HepG2 (cell line): ENCODE measurements around the gene HES1. TPM values are rescaled to one million over a fixed set of nuclear protein-coding genes. Genes with fewer than 3 reads are reported as not detected.

ENCODE experiments used
- ATAC-seq: fragments of 200-7000 bp; cut with Tn5 transposase; 3 replicates; pipeline ENCODE4 v1.9.1; 2020; ENCODE audit warnings: mild to moderate bottlenecking, moderate library complexity
- BruUV-seq: library from RNA; stranded (reverse); fragments of 400-500 nt; replicated peaks from 2 replicates; lab custom pipeline; 2021; lab: Mats Ljungman, UMichigan
- CTCF ChIA-PET: fragments of 300-600 bp; formaldehyde crosslinking; extraction: SDS; loops from one replicate; lab custom pipeline; 2021; ENCODE audit warnings: low total read pairs, inconsistent platforms, low intra/inter-chr PET ratio; lab: Yijun Ruan, JAX
- POLR2A ChIA-PET: fragments of 350-600 bp; sonication (Branson Sonifier 250); formaldehyde crosslinking; loops from one replicate; lab custom pipeline; 2020; ENCODE audit warnings: antibody characterized with exemption, inconsistent platforms; lab: Yijun Ruan, JAX
- DNase-seq: peaks from one replicate; pipeline ENCODE4 v3.0.0-alpha.2; 2015; ENCODE audit warnings: low spot score
- FAIRE-seq: peaks from 3 replicates; lab custom pipeline; 2011; peaks lifted over from hg19 to GRCh38; lab: Jason Lieb, UNC
- H2AFZ ChIP-seq: one replicate; pipeline ENCODE4 v1.6.1; 2011; ENCODE audit warnings: low read length, inconsistent platforms
- H3K27ac ChIP-seq: fragments of 300-600 bp; 3 replicates; pipeline ENCODE4 v1.8.0; 2011; ENCODE audit warnings: mixed run types, mild to moderate bottlenecking, mixed read lengths, low read length, inconsistent platforms; ENCODE audit not compliant: insufficient read depth; ENCODE audit errors: extremely low read length
- H3K27me3 ChIP-seq, 2 experiments: fragments of 200-600 bp in 1 of 2; 2 replicates in 1 of 2; 3 replicates in 1 of 2; pipeline versions ENCODE4 v1.6.0 to v1.8.0; 2011; ENCODE audit warnings: low read length in 2 of 2, mild to moderate bottlenecking in 2 of 2, moderate library complexity in 2 of 2, inconsistent platforms in 1 of 2; ENCODE audit not compliant: insufficient read depth in 2 of 2, control insufficient read depth in 1 of 2
- H3K36me3 ChIP-seq, 2 experiments: fragments of 200-600 bp in 1 of 2; replicated peaks in 1 of 2; 2 replicates in 1 of 2; 3 replicates in 1 of 2; pipeline versions ENCODE4 v1.5.1 to v1.8.0; 2011; ENCODE audit warnings: low read length in 2 of 2, inconsistent platforms in 1 of 2; ENCODE audit not compliant: insufficient read depth in 2 of 2, control insufficient read depth in 1 of 2
- H3K4me1 ChIP-seq: 2 replicates; pipeline ENCODE4 v1.5.1; 2012; ENCODE audit warnings: low read length, inconsistent platforms; ENCODE audit not compliant: insufficient read depth
- H3K4me2 ChIP-seq: 2 replicates; pipeline ENCODE4 v1.6.0; 2011; ENCODE audit warnings: low read depth, low read length, inconsistent platforms
- H3K4me3 ChIP-seq, 3 experiments: fragments of 200-600 bp in 1 of 3; sonication (generic), shearing (Covaris generic) in 1 of 3; replicated peaks in 1 of 3; 2 replicates each; pipeline ENCODE4 v1.5.1; 2011 to 2016; ENCODE audit warnings: low read length in 3 of 3, inconsistent platforms in 2 of 3, low read depth in 2 of 3, mild to moderate bottlenecking in 2 of 3, control low read depth in 1 of 3, mixed read lengths in 1 of 3; ENCODE audit not compliant: insufficient read depth in 1 of 3
- H3K79me2 ChIP-seq: one replicate; pipeline ENCODE4 v1.6.1; 2011; ENCODE audit warnings: low read length, inconsistent platforms; ENCODE audit not compliant: insufficient read depth
- H3K9ac ChIP-seq: 2 replicates; pipeline ENCODE4 v1.6.0; 2011; ENCODE audit warnings: mild to moderate bottlenecking, low read depth, low read length, inconsistent platforms; ENCODE audit not compliant: insufficient read depth
- H3K9me3 ChIP-seq: 2 replicates; pipeline ENCODE4 v1.5.1; 2012; ENCODE audit warnings: mild to moderate bottlenecking, low read length
- H4K20me1 ChIP-seq: 2 replicates; pipeline ENCODE4 v1.6.0; 2011; ENCODE audit warnings: inconsistent platforms, mild to moderate bottlenecking, low read length, moderate library complexity; ENCODE audit not compliant: insufficient read depth
- CHCHD3 ChIP-seq: sonication (generic); formaldehyde crosslinking; IDR thresholded peaks from 2 replicates; pipeline ENCODE4 v1.8.0; 2022; ENCODE audit warnings: mild to moderate bottlenecking, missing genetic modification reagents, moderate library complexity
- EHMT2 ChIP-seq: fragments of 200-600 bp; sonication (generic); IDR thresholded peaks from 2 replicates; pipeline ENCODE4 v1.7.0; 2017; ENCODE audit warnings: antibody characterized with exemption, low read depth, low read length, borderline replicate concordance
- HMG20A ChIP-seq: IDR thresholded peaks from 2 replicates; pipeline ENCODE4 v1.6.1; 2016; ENCODE audit warnings: borderline replicate concordance
- IKZF5 ChIP-seq: IDR thresholded peaks from 2 replicates; pipeline ENCODE4 v1.6.1; 2018; ENCODE audit warnings: missing genetic modification reagents, mild to moderate bottlenecking, missing compliant biosample characterization
- PHF20 ChIP-seq: sonication (generic); formaldehyde crosslinking; IDR thresholded peaks from 2 replicates; pipeline ENCODE4 v1.5.0; 2020; ENCODE audit warnings: mild to moderate bottlenecking, missing genetic modification reagents
- PITX1 ChIP-seq: sonication (generic); formaldehyde crosslinking; IDR thresholded peaks from 2 replicates; pipeline ENCODE4 v1.5.1; 2020; ENCODE audit warnings: mild to moderate bottlenecking, missing genetic modification reagents
- SALL2 ChIP-seq: sonication (generic); formaldehyde crosslinking; IDR thresholded peaks from 2 replicates; pipeline ENCODE4 v1.8.1; 2023; ENCODE audit warnings: mild to moderate bottlenecking, missing genetic modification reagents, inconsistent platforms
- THAP7 ChIP-seq: sonication (generic); formaldehyde crosslinking; IDR thresholded peaks from 2 replicates; pipeline ENCODE4 v1.8.1; 2023; ENCODE audit warnings: mild to moderate bottlenecking, missing genetic modification reagents
- THYN1 ChIP-seq: sonication (generic); formaldehyde crosslinking; IDR thresholded peaks from 2 replicates; pipeline ENCODE4 v1.8.1; 2023; ENCODE audit warnings: low read depth, mild to moderate bottlenecking, moderate library complexity, missing genetic modification reagents, borderline replicate concordance
- TRIM22 ChIP-seq: fragments of 450-650 bp; IDR thresholded peaks from 2 replicates; pipeline ENCODE4 v1.6.1; 2017
- ZBTB14 ChIP-seq: sonication (generic); formaldehyde crosslinking; IDR thresholded peaks from 2 replicates; pipeline ENCODE4 v1.4.0; 2020; ENCODE audit warnings: missing genetic modification reagents
- ZBTB38 ChIP-seq: sonication (generic); formaldehyde crosslinking; IDR thresholded peaks from 2 replicates; pipeline ENCODE4 v1.5.1; 2020; ENCODE audit warnings: mild to moderate bottlenecking, missing genetic modification reagents
- ZMAT3 ChIP-seq: sonication (generic); formaldehyde crosslinking; conservative IDR thresholded peaks from 2 replicates; pipeline ENCODE4 v1.7.0; 2021; ENCODE audit warnings: missing genetic modification reagents
- ZNF10 ChIP-seq: sonication (generic); formaldehyde crosslinking; IDR thresholded peaks from 2 replicates; pipeline ENCODE4 v1.4.0; 2020; ENCODE audit warnings: mild to moderate bottlenecking, low read depth, missing genetic modification reagents, borderline replicate concordance
- ZNF30 ChIP-seq: sonication (generic); formaldehyde crosslinking; IDR thresholded peaks from 2 replicates; pipeline ENCODE4 v1.5.0; 2020; ENCODE audit warnings: mild to moderate bottlenecking, missing genetic modification reagents
- ZNF382 ChIP-seq: sonication (generic); formaldehyde crosslinking; IDR thresholded peaks from 2 replicates; pipeline ENCODE4 v1.5.0; 2020; ENCODE audit warnings: missing genetic modification reagents, mild to moderate bottlenecking, borderline replicate concordance
- ZNF775 ChIP-seq: sonication (generic); formaldehyde crosslinking; IDR thresholded peaks from 2 replicates; pipeline ENCODE4 v1.4.0; 2020; ENCODE audit warnings: missing genetic modification reagents, mild to moderate bottlenecking, moderate library complexity, borderline replicate concordance
- WGBS: methylation state at CpG from one replicate; pipeline ENCODE4 v1.1.6; 2017; ENCODE audit warnings: low lambda C conversion rate; 5-methylcytosine and 5-hydroxymethylcytosine counted together
- in situ Hi-C: cut with HindIII; loops from 2 replicates; pipeline ENCODE4 v1.10.0; 2017; ENCODE audit warnings: low pct_unique_long_range_greater_than_20kb; ENCODE audit not compliant: extremely low pct_ligation_motif_present
- intact Hi-C: fragments of 100-400 bp; cut with micrococcal nuclease; formaldehyde crosslinking; loops from one replicate; pipeline ENCODE4 v1.10.0; 2022; ENCODE audit not compliant: unreplicated experiment
- polyA plus RNA-seq, 8 experiments: library from polyadenylated mRNA; depleted of rRNA in 3 of 8; stranded (reverse) in 7 of 8; unstranded in 1 of 8; fragments of >200 nt; fragmentation: Illumina TruSeq in 4 of 8; extraction: Trizol in 4 of 8; gene quantifications; 2 replicates each; pipeline versions ENCODE4 v1.2.1 to v1.2.3, GENCODE V29; 2011 to 2016; ENCODE audit warnings: low read depth in 4 of 8, missing spikeins in 1 of 8, mixed read lengths in 1 of 8; ENCODE audit not compliant: insufficient read depth in 1 of 8
- total RNA-seq, 5 experiments: library from RNA; depleted of rRNA; stranded (reverse); fragments of >200 nt; fragmentation: Illumina TruSeq; extraction: Trizol; gene quantifications; 2 replicates each; pipeline ENCODE4 v1.2.3, GENCODE V29; 2016; ENCODE audit warnings: low read depth in 1 of 5
- TF ChIP-seq, protein P1 (sequence below): sonication (generic); formaldehyde crosslinking; IDR thresholded peaks from 2 replicates; pipeline ENCODE4 v1.4.0; 2020; ENCODE audit warnings: mild to moderate bottlenecking, low read depth, missing genetic modification reagents
- TF ChIP-seq, protein P2 (sequence below): sonication (generic); formaldehyde crosslinking; IDR thresholded peaks from 2 replicates; pipeline ENCODE4 v1.8.1; 2023; ENCODE audit warnings: mild to moderate bottlenecking, moderate library complexity, missing genetic modification reagents

HES1 gene
- total and polyA plus RNA-seq, 2 of the 13 experiments (the other 11 are each of a cell fraction or from before 2014, with no cell fraction given): 15.4 to 19.8 TPM

DNA sequence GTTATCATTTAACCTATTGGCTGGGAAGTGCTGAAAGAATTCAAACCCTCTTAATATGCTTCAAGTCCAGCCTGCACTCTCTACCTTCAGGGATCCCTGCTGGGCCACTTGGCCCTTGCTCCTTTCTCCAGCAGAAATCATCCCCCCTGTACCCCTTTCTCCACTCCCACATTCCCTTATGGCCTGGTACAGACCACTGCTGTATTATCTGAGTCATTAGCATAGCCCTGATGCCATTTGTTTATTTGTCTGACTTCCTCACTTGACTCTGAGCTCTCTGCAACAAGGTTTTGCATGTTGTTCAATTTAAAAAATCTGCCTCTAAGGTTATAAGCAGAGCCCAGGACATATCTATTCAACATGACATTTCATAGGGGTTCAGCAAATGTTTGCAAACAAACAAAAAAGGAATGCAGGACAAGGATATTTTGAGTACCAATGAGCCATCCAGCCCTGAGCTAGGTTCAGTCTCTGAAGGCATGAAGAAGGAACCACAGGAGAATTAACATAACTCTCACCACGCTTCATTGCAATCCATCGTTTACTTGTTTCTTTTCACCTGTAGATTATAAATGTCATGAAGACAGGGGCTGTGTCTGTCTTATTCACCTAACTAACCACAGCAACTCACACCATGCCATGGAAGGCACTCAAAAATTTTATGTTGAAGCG, 26.6 kb upstream of the HES1 start:
- Histone ChIP-seq H3K79me2 (no peaks in the 10 kb centered on the region), H2AFZ (no peak overlapping the region), H4K20me1 (no peaks in the 10 kb centered on the region), H3K4me3 (no peak overlapping the region), H3K9ac (no peak overlapping the region), H3K4me1 (peaks cover 55% of the 10 kb centered on the region), H3K4me2 (no peak overlapping the region), H3K36me3 (no peaks in the 10 kb centered on the region), H3K27me3 (no peaks in the 10 kb centered on the region), H3K9me3 (no peaks in the 10 kb centered on the region), H3K27ac (no peak overlapping the region)
- no peak for FAIRE-seq
- WGBS: 81% methylated on average over 3 of the region's 3 CpGs
- in situ Hi-C loops: no loop called here
- no TSS peak for BruUV-seq
- DNase-seq: no peak
- ATAC-seq: no peak
- ChIA-PET CTCF (no interaction called here), POLR2A (interaction anchor here (1.0 to 1.7 kb wide), 2 partner anchors 21 to 27 kb away, joined by 5 to 9 read pairs; partner anchors contain the start of gene HES1)
- intact Hi-C loops: no loop called here
- TF ChIP-seq EHMT2 (no peak), IKZF5 (no peak), HMG20A (CRISPR knock-in tag) (no peak), THAP7 (CRISPR knock-in tag) (no peak), PITX1 (CRISPR knock-in tag) (no peak), ZNF30 (CRISPR knock-in tag) (no peak), ZNF382 (no peak), TRIM22 (no peak), CHCHD3 (CRISPR knock-in tag) (no peak), ZBTB38 (no peak), ZMAT3 (CRISPR knock-in tag) (no peak), ZBTB14 (CRISPR knock-in tag) (no peak), ZNF10 (CRISPR knock-in tag) (no peak), SALL2 (CRISPR knock-in tag) (no peak), THYN1 (no peak), PHF20 (CRISPR knock-in tag) (no peak), ZNF775 (CRISPR knock-in tag) (no peak)
- TF ChIP-seq, protein P1, sequence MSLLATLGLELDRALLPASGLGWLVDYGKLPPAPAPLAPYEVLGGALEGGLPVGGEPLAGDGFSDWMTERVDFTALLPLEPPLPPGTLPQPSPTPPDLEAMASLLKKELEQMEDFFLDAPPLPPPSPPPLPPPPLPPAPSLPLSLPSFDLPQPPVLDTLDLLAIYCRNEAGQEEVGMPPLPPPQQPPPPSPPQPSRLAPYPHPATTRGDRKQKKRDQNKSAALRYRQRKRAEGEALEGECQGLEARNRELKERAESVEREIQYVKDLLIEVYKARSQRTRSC (CRISPR knock-in tag): no peak
- TF ChIP-seq, protein P2, sequence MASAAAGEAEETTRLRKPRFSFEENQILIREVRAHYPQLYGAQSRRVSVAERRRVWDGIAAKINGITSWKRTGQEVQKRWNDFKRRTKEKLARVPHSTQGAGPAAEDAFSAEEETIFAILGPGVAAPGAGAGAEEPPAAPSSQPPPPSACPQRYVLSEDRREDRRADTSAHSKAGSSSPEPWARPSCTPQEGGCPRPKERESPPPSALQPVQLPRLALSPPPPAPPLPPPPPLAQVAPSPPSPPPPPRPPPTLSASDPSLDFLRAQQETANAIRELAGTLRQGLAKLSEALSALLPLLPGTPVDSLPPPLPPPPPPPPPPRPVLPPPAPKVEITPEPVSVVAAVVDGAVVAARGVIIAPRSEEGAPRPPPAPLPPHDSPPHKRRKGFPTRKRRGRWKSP: no peak
